Heart left ventricle (tissue), 16 donors: Measurements from ENCODE around the gene BFSP2. TPM values are rescaled to one million over a fixed set of nuclear protein-coding genes. Genes with fewer than 3 reads are reported as not detected.

Experiments
- ATAC-seq, 4 donors: fragments of 200-7000 bp; cut with Tn5 transposase; one replicate each; pipeline ENCODE4 v1.9.1; 2020 to 2022; ENCODE audit warnings: moderate library complexity in 4 of 4, mild to moderate bottlenecking in 3 of 4, moderate number of reproducible peaks in 1 of 4
- DNase-seq, 5 donors: peaks; one replicate each; pipeline ENCODE4 v3.0.0-alpha.2; 2020
- H3K27ac ChIP-seq, 12 donors: fragments of 200-600 bp; sonication (generic) in 4 of 12; one replicate each; pipeline versions ENCODE4 v1.5.0 to v1.8.0; 2016 to 2022; ENCODE audit warnings: mild to moderate bottlenecking in 2 of 12
- H3K27me3 ChIP-seq, 9 donors: fragments of 200-600 bp; sonication (generic) in 2 of 9; one replicate each; pipeline versions ENCODE4 v1.5.1 to v1.8.0; 2016 to 2022; ENCODE audit warnings: mild to moderate bottlenecking in 3 of 9
- H3K36me3 ChIP-seq, 9 donors: fragments of 200-600 bp; sonication (generic) in 2 of 9; one replicate each; pipeline versions ENCODE4 v1.5.0 to v1.8.0; 2018 to 2022; ENCODE audit warnings: mild to moderate bottlenecking in 2 of 9
- H3K4me1 ChIP-seq, 12 donors: fragments of 200-600 bp; sonication (generic) in 4 of 12; one replicate each; pipeline versions ENCODE4 v1.5.0 to v1.8.0; 2016 to 2022; ENCODE audit warnings: mild to moderate bottlenecking in 3 of 12
- H3K4me3 ChIP-seq, 12 donors: fragments of 200-600 bp; sonication (generic) in 4 of 12; one replicate each; pipeline versions ENCODE4 v1.5.0 to v1.8.0; 2017 to 2022; ENCODE audit warnings: mild to moderate bottlenecking in 9 of 12, moderate library complexity in 4 of 12
- H3K9me3 ChIP-seq, 12 donors: fragments of 200-600 bp; sonication (generic) in 4 of 12; one replicate each; pipeline versions ENCODE4 v1.5.0 to v1.8.0; 2016 to 2022; ENCODE audit warnings: mild to moderate bottlenecking in 1 of 12
- CTCF ChIP-seq, 12 donors: fragments of 200-600 bp; sonication (generic) in 4 of 12; IDR thresholded peaks; one replicate each; pipeline versions ENCODE4 v1.5.0 to v1.8.0; 2018 to 2022; ENCODE audit warnings: antibody characterized with exemption in 12 of 12, mild to moderate bottlenecking in 5 of 12
- POLR2A ChIP-seq, 2 donors: fragments of 450-650 bp; IDR thresholded peaks; one replicate each; pipeline ENCODE4 v1.6.1; 2017; ENCODE audit warnings: antibody characterized with exemption in 2 of 2, mild to moderate bottlenecking in 2 of 2, moderate library complexity in 2 of 2
- WGBS, 4 donors: extraction: QIAGEN DNeasy Blood & Tissue Kit in 2 of 4; methylation state at CpG; one replicate each; pipeline versions ENCODE4 v1.1.5 to v1.1.7; 2013 to 2018; 5-methylcytosine and 5-hydroxymethylcytosine counted together
- intact Hi-C, 10 donors: fragments of 100-400 bp; cut with DNase I; formaldehyde crosslinking; loops; one replicate each; pipeline versions ENCODE4 v1.11.1 to v1.14.2; 2022
- polyA plus RNA-seq, 2 donors: library from polyadenylated mRNA; stranded (reverse); fragments of 200-250 nt; gene quantifications; one replicate each; pipeline ENCODE4 v1.2.3, GENCODE V29; 2013
- total RNA-seq, 9 donors: library from RNA; depleted of rRNA in 2 of 9; stranded (reverse); fragments of >200 nt in 2 of 9; fragmentation: NEBNext Ultra II Directional in 3 of 9; extraction: Animal tissue kit (Norgen Biotek cat#: 25700) in 3 of 9; gene quantifications; one replicate each; pipeline versions ENCODE4 v1.1.0 to v1.2.4, GENCODE V29; 2016 to 2023
- donor health status: ischemic (EF 13 %, LVEDD 7.1; RV severe dilation, severe dysfunction).
- donor health status: healthy with polysubstance abuse.
- donor health status: DM: no; HTN: yes; CAD: no.
- donor health status: DM: no; HTN: no; CAD: no.
- donor health status: ischemic (EF 25% LVEDD 6.9; RV normal size, moderate dysfunction).
- donor health status: ischemic (EF 25% LVEDD 5.7; RV mildly dilated, moderate dysfunction).
- donor health status: healthy.
- donor health status: DM: yes; HTN: yes; CAD: no.
- donor health status: ischemic (EF 35%, LVEDD 5.7; RV mildly dilated, moderate dysfunction).
- donor health status: nonischemic (EF 11% LVEDD 7.7; RV severe dilation, severe dysfunction).
- donor health status: DM: yes; HTN: yes; CAD: no.
- donor health status: PGD.
- donor health status: ischemic (EF 29% LVEDD 5.4; RV normal size, mild dysfunction).
- donor health status: nonischemic (EF 23%, LVEDD 6.1; RV moderate dilation, normal function).

Gene BFSP2
- total and polyA plus RNA-seq, 11 donors: not detected

GRCh38 chr3:133445108-133445507 is 45.3 kb downstream of the BFSP2 start:
- TF ChIP-seq POLR2A (IDR thresholded peaks at IDR 0.05): no peak
- Histone ChIP-seq H3K4me1 (peaks cover 0 to 22% (median 0%) of the 10 kb centered on the region in 12 donors), H3K27me3 (no peaks in the 10 kb centered on the region), H3K9me3 (no peaks in the 10 kb centered on the region), H3K36me3 (no peaks in the 10 kb centered on the region), H3K27ac (no peak overlapping the region), H3K4me3 (no peak overlapping the region)
- ATAC-seq (no peak), DNase-seq (no peak)
- WGBS, 4 donors: 89 to 94% (median 92%) methylated on average over 2 of the region's 2 CpGs
- intact Hi-C loops: no loop called here

GRCh38 chr3:133447750-133448477 is 48.1 kb downstream of the BFSP2 start:
- Histone ChIP-seq H3K27me3 (no peaks in the 10 kb centered on the region), H3K9me3 (no peaks in the 10 kb centered on the region), H3K36me3 (no peaks in the 10 kb centered on the region), H3K27ac (no peak overlapping the region), H3K4me3 (no peak overlapping the region), H3K4me1 (peaks cover 0 to 11% (median 0%) of the 10 kb centered on the region in 12 donors)
- intact Hi-C loops: no loop called here
- DNase-seq: no peak
- no peak for ATAC-seq
- TF ChIP-seq POLR2A (IDR thresholded peaks at IDR 0.05) (no peak), CTCF (IDR thresholded peaks at IDR 0.05) (no peak)
- WGBS, 4 donors: 83 to 90% (median 86%) methylated on average over 3 to 4 of the region's 4 CpGs

GRCh38 chr3:133448478-133449122 is 48.7 kb downstream of the BFSP2 start:
- Histone ChIP-seq H3K27ac (no peak overlapping the region), H3K4me3 (no peak overlapping the region), H3K36me3 (no peaks in the 10 kb centered on the region), H3K9me3 (no peaks in the 10 kb centered on the region), H3K27me3 (no peaks in the 10 kb centered on the region), H3K4me1 (peaks cover 0 to 11% (median 0%) of the 10 kb centered on the region in 12 donors)
- ATAC-seq: no peak
- no peak for DNase-seq
- intact Hi-C loops: no loop called here
- TF ChIP-seq POLR2A (IDR thresholded peaks at IDR 0.05) (no peak), CTCF (IDR thresholded peaks at IDR 0.05) (no peak)
- WGBS, 4 donors: 65 to 75% (median 70%) methylated on average over 4 of the region's 4 CpGs

- DNase-seq: no peak
- TF ChIP-seq CTCF (IDR thresholded peaks at IDR 0.05) (no peak), POLR2A (IDR thresholded peaks at IDR 0.05) (no peak)
- no peak overlapping the region for H3K27ac ChIP-seq
- no peak for ATAC-seq
- H3K27me3 ChIP-seq: no peaks in the 10 kb centered on the region
- no peaks in the 10 kb centered on the region for H3K36me3 ChIP-seq
- no peaks in the 10 kb centered on the region for H3K9me3 ChIP-seq
- no peak overlapping the region for H3K4me3 ChIP-seq
- peaks cover 0 to 11% (median 0%) of the 10 kb centered on the region in 12 donors for H3K4me1 ChIP-seq
- intact Hi-C loops: no loop called here
- WGBS, 4 donors: 90 to 92% (median 91%) methylated on average over 3 of the region's 3 CpGs
These were observed 51.5 kb downstream of the BFSP2 start for GRCh38 chr3:133451309-133451708.
